Naive B cell (primary cell): ENCODE measurements around the gene SMARCD2. TPM values are rescaled to one million over a fixed set of nuclear protein-coding genes. Genes with fewer than 3 reads are reported as not detected.

Source experiments
- ATAC-seq, 2 donors: fragments of 150-1000 bp; cut with Tn5 transposase; 2 replicates each; pipeline ENCODE4 v1.10.0; 2021; ENCODE audit warnings: low read depth in 2 of 2, mild to moderate bottlenecking in 2 of 2, moderate library complexity in 2 of 2
- DNase-seq: peaks from one replicate; pipeline ENCODE4 v3.0.0; 2022
- H3K27ac Mint-ChIP-seq, 6 donors: one replicate each; pipeline ENCODE4 v1.8.0; 2020 to 2022; ENCODE audit warnings: mild to moderate bottlenecking in 6 of 6, mixed read lengths in 6 of 6, moderate library complexity in 5 of 6, inconsistent platforms in 2 of 6
- H3K27me3 Mint-ChIP-seq, 3 donors: one replicate each; pipeline ENCODE4 v1.8.0; 2021 to 2022; ENCODE audit warnings: mixed read lengths in 3 of 3, mild to moderate bottlenecking in 1 of 3
- H3K36me3 Mint-ChIP-seq, 2 donors: one replicate each; pipeline ENCODE4 v1.8.0; 2020 to 2022; ENCODE audit warnings: mixed read lengths in 2 of 2, inconsistent platforms in 1 of 2, mild to moderate bottlenecking in 1 of 2
- H3K4me1 Mint-ChIP-seq, 3 donors: one replicate each; pipeline ENCODE4 v1.8.0; 2020 to 2022; ENCODE audit warnings: mixed read lengths in 3 of 3, inconsistent platforms in 1 of 3, mild to moderate bottlenecking in 1 of 3, moderate library complexity in 1 of 3
- H3K4me3 Mint-ChIP-seq, 8 donors: one replicate each; pipeline ENCODE4 v1.8.0; 2020 to 2022; ENCODE audit warnings: mild to moderate bottlenecking in 8 of 8, mixed read lengths in 8 of 8, moderate library complexity in 8 of 8, inconsistent platforms in 2 of 8
- H3K9me3 Mint-ChIP-seq, 7 donors: one replicate each; pipeline ENCODE4 v1.8.0; 2020 to 2022; ENCODE audit warnings: mixed read lengths in 7 of 7, mild to moderate bottlenecking in 5 of 7, inconsistent platforms in 2 of 7, moderate library complexity in 1 of 7
- polyA plus RNA-seq, 6 donors: library from polyadenylated mRNA; unstranded; fragments of 300-500 nt; fragmentation: Illumina TruSeq; gene quantifications; one replicate each; pipeline ENCODE4 v1.2.3, GENCODE V29; 2021; ENCODE audit warnings: low read depth in 6 of 6

SMARCD2 gene
- polyA plus RNA-seq, 6 donors from 2014 or later: 62.0 to 142 (median 95.1) TPM

DNA sequence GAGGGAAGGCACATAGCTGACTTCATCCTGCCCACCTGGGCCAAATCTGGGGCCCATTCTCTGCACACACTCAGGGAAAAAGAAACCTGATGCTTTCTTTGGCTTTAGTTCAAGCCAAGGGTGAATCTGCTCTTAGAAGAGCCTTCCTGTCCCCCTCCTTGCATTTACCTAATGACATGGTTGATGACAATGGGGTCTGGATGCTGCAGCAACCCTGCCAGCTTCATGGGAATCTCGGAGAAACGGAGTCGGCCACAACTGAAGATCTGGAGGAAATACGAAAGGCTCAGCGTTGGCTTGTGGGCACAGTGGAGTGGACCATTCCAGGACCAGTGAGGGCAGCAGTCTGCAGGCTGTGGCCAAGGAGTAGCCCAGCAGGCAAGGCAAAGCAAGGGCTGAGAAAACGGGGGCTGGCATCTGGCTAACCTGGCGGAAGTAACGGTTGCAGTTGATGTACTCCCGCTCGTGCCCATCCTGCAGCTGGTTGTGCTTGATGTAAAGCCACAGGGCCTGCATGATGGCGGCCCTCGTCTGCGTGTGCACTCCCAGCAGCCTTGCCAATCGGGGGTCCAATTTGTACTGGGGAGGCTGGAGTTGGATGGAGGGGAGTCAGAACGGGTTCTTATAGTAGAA is 8.6 kb downstream of the SMARCD2 start:
- Mint-ChIP-seq H3K4me1 (peaks cover 39 to 70% (median 63%) of the 10 kb centered on the region in 3 donors), H3K27ac (peak overlapping the region in 2 of 6 donors; percentile 59 to 84), H3K27me3 (no peaks in the 10 kb centered on the region), H3K4me3 (peak overlapping the region in 1 of 8 donors; percentile 18), H3K36me3 (peaks cover 0 to 8% of the 10 kb centered on the region in 2 donors), H3K9me3 (no peaks in the 10 kb centered on the region)
- DNase-seq (no peak), ATAC-seq (no peak)

DNA sequence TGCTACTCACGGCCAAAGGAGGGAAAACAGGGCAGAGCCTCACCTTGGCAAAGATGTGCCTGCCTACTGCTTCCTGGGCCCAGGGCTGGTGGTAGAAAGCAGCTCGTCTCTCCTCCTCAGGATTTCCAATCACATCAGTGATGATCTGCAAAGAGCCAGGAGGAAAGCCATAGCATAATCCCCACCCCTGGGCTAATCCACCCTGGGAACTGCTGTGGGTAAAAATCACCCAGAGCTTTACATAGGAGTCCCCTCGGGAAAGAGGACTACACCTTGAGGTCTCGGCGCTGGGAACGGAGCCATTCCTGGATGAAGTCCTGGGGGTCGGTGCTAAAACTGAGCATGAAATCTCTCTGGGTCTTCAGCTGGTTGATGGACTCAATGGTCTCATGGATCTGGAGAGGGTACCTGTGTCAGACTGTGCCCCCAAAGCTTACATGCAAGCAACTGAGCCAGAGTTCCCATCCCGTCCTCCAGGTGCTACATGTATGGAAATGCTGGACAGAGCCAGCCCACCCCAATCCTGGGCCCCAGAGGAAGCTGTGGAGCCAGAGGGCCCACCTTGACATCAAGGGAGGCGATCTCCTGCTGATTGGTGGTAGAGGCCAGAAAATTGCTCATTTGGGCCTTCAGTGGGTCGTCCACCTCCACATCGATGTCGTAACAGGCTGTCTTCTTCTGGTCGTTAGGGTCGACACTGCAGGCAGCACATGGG is 9.3 kb downstream of the SMARCD2 start:
- Mint-ChIP-seq H3K4me3 (peak overlapping the region in 1 of 8 donors; percentile 52), H3K27ac (peak overlapping the region in 2 of 6 donors; percentile 49 to 59), H3K36me3 (peaks cover 0 to 8% of the 10 kb centered on the region in 2 donors), H3K27me3 (no peaks in the 10 kb centered on the region), H3K4me1 (peaks cover 38 to 69% (median 62%) of the 10 kb centered on the region in 3 donors), H3K9me3 (no peaks in the 10 kb centered on the region)
- DNase-seq (no peak), ATAC-seq (no peak)

DNA sequence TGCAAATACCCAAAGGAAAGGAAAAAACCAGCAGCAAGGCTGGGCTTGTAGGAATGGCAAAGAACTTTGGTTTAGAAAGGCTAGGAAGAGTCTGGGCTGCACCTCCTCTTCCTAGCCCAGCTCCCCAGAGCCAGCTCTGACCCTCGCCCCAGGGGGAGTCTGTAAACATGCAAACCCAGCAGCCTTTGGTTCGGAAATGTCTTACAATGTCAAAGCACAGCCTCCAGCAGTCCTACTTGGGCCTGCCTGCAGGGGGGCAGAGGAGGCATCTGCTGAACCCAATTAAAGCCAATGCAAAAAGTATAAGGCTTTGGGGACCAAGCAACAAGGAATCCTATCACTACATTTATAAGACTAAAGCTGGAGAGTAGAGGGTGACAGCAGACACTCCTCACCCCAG is 10.0 kb downstream of the SMARCD2 start:
- no peak for ATAC-seq
- peaks cover 0 to 9% of the 10 kb centered on the region in 2 donors for H3K36me3 Mint-ChIP-seq
- H3K4me3 Mint-ChIP-seq: peak overlapping the region in 1 of 8 donors; percentile 66
- H3K9me3 Mint-ChIP-seq: no peaks in the 10 kb centered on the region
- H3K27ac Mint-ChIP-seq: peak overlapping the region in 1 of 6 donors; percentile 81
- H3K27me3 Mint-ChIP-seq: no peaks in the 10 kb centered on the region
- peaks cover 39 to 71% (median 66%) of the 10 kb centered on the region in 3 donors for H3K4me1 Mint-ChIP-seq
- no peak for DNase-seq

DNA sequence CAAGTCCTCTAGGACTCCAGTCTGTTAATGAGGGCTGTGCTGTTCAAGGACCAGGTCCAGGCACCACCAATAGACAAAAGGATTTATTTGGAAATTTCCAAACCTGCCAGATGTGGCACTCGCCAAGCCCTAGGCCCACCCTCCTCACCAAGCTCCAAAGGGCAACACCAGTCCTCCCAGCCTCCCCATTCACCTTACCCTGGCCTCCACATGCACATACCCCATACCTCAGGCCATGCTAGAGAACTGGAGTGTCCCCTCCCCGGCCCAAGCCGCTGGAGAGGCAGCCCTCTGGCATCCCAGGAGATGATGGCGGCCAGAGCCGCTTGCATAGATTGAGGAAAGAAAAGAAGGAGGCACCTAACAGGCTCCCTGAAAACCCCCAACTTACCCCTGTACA is 10.5 kb downstream of the SMARCD2 start:
- H3K4me3 Mint-ChIP-seq: peak overlapping the region in 1 of 8 donors; percentile 66
- H3K36me3 Mint-ChIP-seq: peaks cover 0 to 13% of the 10 kb centered on the region in 2 donors
- H3K4me1 Mint-ChIP-seq: peaks cover 37 to 72% (median 68%) of the 10 kb centered on the region in 3 donors
- no peaks in the 10 kb centered on the region for H3K9me3 Mint-ChIP-seq
- ATAC-seq (no peak), DNase-seq (no peak)
- H3K27me3 Mint-ChIP-seq: no peaks in the 10 kb centered on the region
- peak overlapping the region in 2 of 6 donors; percentile 54 to 81 for H3K27ac Mint-ChIP-seq

DNA sequence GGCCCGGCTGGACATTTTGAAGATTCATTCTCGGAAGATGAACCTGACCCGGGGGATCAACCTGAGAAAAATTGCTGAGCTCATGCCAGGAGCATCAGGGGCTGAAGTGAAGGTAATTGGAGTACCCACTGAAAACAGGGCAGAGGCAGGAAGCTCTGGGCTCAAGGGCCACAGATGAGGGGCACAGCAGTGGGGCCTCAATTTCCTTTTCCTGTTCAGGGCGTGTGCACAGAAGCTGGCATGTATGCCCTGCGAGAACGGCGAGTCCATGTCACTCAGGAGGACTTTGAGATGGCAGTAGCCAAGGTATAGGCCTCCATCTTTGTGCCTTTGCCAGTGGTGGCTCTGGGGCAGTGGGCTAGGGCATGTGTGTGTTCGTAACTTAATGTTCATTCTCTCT is 11.0 kb downstream of the SMARCD2 start:
- DNase-seq (no peak), ATAC-seq (no peak)
- H3K4me3 Mint-ChIP-seq: peak overlapping the region in 1 of 8 donors; percentile 66
- peak overlapping the region in 4 of 6 donors; percentile 3 to 81 (median 30) for H3K27ac Mint-ChIP-seq
- H3K36me3 Mint-ChIP-seq: peaks cover 0 to 18% of the 10 kb centered on the region in 2 donors
- no peaks in the 10 kb centered on the region for H3K27me3 Mint-ChIP-seq
- H3K9me3 Mint-ChIP-seq: no peaks in the 10 kb centered on the region
- peaks cover 41 to 72% (median 72%) of the 10 kb centered on the region in 3 donors for H3K4me1 Mint-ChIP-seq

DNA sequence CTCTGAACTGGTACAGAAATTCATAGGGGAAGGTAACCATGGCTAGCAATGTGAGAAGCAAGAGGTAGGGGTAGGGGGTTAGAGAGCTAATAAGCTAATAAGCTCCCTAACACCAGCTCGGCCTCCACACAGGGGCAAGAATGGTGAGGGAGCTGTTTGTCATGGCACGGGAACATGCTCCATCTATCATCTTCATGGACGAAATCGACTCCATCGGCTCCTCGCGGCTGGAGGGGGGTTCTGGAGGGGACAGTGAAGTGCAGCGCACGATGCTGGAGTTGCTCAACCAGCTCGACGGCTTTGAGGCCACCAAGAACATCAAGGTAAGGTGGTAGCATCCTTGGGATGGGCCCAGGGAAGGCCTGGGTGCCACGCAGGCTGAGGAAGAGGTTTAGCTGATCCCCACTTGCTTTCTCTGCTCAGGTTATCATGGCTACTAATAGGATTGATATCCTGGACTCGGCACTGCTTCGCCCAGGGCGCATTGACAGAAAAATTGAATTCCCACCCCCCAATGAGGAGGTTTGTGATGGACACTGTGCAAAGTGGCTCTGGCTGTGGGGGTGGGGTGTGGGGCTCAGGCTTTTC is 11.5 kb downstream of the SMARCD2 start:
- peak overlapping the region in 4 of 6 donors; percentile 5 to 88 (median 66) for H3K27ac Mint-ChIP-seq

GRCh38 chr17:63830278-63830677 is 12.2 kb downstream of the SMARCD2 start:
- Mint-ChIP-seq H3K27ac (peak overlapping the region in 3 of 6 donors; percentile 5 to 76 (median 57)), H3K9me3 (no peaks in the 10 kb centered on the region), H3K36me3 (peaks cover 0 to 19% of the 10 kb centered on the region in 2 donors)

More for the DNA sequence above, 11.5 kb downstream of the SMARCD2 start:
- H3K36me3 Mint-ChIP-seq: peaks cover 0 to 19% of the 10 kb centered on the region in 2 donors
- H3K27me3 Mint-ChIP-seq: no peaks in the 10 kb centered on the region
- H3K9me3 Mint-ChIP-seq: no peaks in the 10 kb centered on the region
- DNase-seq: no peak
- H3K4me1 Mint-ChIP-seq: peaks cover 46 to 77% (median 75%) of the 10 kb centered on the region in 3 donors
- peak overlapping the region in 1 of 8 donors; percentile 2 for H3K4me3 Mint-ChIP-seq
- no peak for ATAC-seq

GRCh38 chr17:63828936-63829335 is 13.5 kb downstream of the SMARCD2 start:
- H3K4me1 Mint-ChIP-seq: peaks cover 54 to 72% (median 68%) of the 10 kb centered on the region in 3 donors
- no peak for DNase-seq
- H3K36me3 Mint-ChIP-seq: peaks cover 6 to 24% of the 10 kb centered on the region in 2 donors
- H3K9me3 Mint-ChIP-seq: no peaks in the 10 kb centered on the region
- peak overlapping the region in 2 of 6 donors; percentile 5 to 69 for H3K27ac Mint-ChIP-seq
- H3K4me3 Mint-ChIP-seq: peak overlapping the region in 4 of 8 donors; percentile 95 to 99 (median 96)
- no peak for ATAC-seq
- no peaks in the 10 kb centered on the region for H3K27me3 Mint-ChIP-seq

More at GRCh38 chr17:63830278-63830677, 12.2 kb downstream of the SMARCD2 start:
- ATAC-seq (no peak), DNase-seq (no peak)
- peaks cover 51 to 74% (median 72%) of the 10 kb centered on the region in 3 donors for H3K4me1 Mint-ChIP-seq
- H3K27me3 Mint-ChIP-seq: no peaks in the 10 kb centered on the region
- peak overlapping the region in 3 of 8 donors; percentile 9 to 97 (median 59) for H3K4me3 Mint-ChIP-seq

DNA sequence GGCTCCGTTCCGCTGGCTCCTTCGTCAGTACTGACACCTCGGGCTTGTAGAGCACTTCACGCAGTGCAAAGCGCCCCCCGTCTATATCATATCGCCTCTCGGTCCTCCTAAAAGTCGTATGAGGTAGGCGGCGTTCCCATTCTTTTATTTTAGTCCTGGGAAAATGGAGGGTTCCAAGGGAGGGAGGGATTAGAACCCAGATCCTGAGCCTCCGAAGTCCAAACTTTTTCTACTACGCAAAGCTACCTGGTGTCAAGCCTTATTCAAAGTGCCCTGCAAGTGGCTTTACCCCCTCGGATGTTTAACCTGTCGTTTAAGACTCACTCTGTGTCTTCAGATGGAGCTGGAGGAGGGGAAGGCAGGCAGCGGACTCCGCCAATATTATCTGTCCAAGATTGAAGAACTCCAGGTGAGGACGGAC is 14.7 kb downstream of the SMARCD2 start:
- Mint-ChIP-seq H3K9me3 (no peaks in the 10 kb centered on the region), H3K36me3 (peaks cover 6 to 27% of the 10 kb centered on the region in 2 donors), H3K4me1 (peaks cover 59 to 82% (median 71%) of the 10 kb centered on the region in 3 donors), H3K27me3 (no peaks in the 10 kb centered on the region), H3K27ac (peak overlapping the region; percentile 97 to 100 (median 99)), H3K4me3 (peak overlapping the region; percentile 95 to 99 (median 96))
- no peak for DNase-seq
- no peak for ATAC-seq

- H3K27me3 Mint-ChIP-seq: no peaks in the 10 kb centered on the region
- peaks cover 6 to 27% of the 10 kb centered on the region in 2 donors for H3K36me3 Mint-ChIP-seq
- peak within 1 kb of the TSS; percentile 95 to 99 (median 96) for H3K4me3 Mint-ChIP-seq
These were observed 15.3 kb downstream of the SMARCD2 start, which contains the start of the genes FTSJ3 and PSMC5 for GRCh38 chr17:63827002-63827800. Gene FTSJ3 (minus strand): TSS chr17:63827663. CDS start chr17:63826902, 761 bp downstream. Gene PSMC5 (plus strand): TSS chr17:63827431. CDS start chr17:63827491, 60 bp downstream.

DNA sequence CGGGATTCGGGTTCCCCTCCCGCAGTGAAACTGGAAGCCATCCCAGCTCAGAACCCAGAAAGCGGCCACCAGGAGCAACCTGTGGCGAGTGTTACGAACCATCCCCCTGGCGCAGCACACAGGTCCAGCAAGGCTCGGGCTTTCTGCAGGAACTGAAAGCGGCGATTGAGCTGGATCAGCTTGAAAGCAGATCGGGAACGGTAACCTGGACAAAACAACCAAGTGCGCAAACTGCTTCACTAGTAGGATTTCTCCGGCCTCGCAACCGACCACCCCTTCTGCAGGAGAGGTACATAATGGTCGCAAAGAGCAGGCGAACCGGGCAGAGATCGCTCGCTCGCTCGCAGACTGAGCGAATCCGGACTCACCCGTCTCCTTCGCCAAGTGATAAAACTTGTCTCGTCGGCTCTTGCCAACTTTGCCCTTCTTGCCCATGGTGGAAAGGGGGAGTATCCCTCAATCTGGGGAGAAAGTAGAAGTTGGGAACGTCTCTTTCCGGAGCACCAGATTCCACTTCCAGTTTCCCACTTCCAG is 15.9 kb downstream of the SMARCD2 start:
- peak; percentile 19 for DNase-seq
- H3K27me3 Mint-ChIP-seq: no peaks in the 10 kb centered on the region
- peaks cover 68 to 91% (median 72%) of the 10 kb centered on the region in 3 donors for H3K4me1 Mint-ChIP-seq

More at GRCh38 chr17:63827002-63827800, 15.3 kb downstream of the SMARCD2 start, which contains the start of the genes FTSJ3 and PSMC5:
- ATAC-seq (peak; percentile 94), DNase-seq (peak; percentile 95)
- Mint-ChIP-seq H3K4me1 (peaks cover 63 to 88% (median 72%) of the 10 kb centered on the region in 3 donors), H3K27ac (peak within 1 kb of the TSS; percentile 97 to 100 (median 99)), H3K9me3 (no peaks in the 10 kb centered on the region)

DNA sequence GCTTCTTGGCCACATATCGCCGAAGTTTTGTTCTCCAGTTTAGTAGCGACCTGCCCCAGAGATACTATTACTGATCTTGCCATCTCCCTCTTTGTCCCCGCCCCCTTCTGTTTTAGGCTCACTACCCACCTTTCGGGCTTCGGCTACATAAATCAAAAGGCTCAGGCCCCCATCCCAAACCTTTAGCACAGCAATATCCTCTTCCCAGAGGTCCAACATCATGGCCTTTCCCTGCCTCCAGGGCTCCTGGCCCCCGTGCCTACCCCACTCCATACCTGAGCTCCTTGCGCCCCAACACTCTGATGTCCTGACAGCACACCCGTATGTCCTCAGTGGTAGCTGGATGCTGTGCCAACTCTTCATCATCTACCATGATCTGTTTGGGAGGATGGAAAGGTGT is 18.1 kb downstream of the SMARCD2 start:
- no peak for ATAC-seq
- Mint-ChIP-seq H3K4me1 (peaks cover 65 to 78% (median 66%) of the 10 kb centered on the region in 3 donors), H3K36me3 (peaks cover 12 to 50% of the 10 kb centered on the region in 2 donors)

More for the DNA sequence above, 15.9 kb downstream of the SMARCD2 start:
- Mint-ChIP-seq H3K36me3 (peaks cover 10 to 33% of the 10 kb centered on the region in 2 donors), H3K4me3 (peak overlapping the region; percentile 95 to 99 (median 96)), H3K27ac (peak overlapping the region; percentile 97 to 100 (median 99)), H3K9me3 (no peaks in the 10 kb centered on the region)
- ATAC-seq: no peak

More for the DNA sequence above, 18.1 kb downstream of the SMARCD2 start:
- peak overlapping the region; percentile 77 to 91 (median 84) for H3K27ac Mint-ChIP-seq
- DNase-seq: no peak
- H3K4me3 Mint-ChIP-seq: peak overlapping the region in 4 of 8 donors; percentile 49 to 97 (median 78)
- H3K9me3 Mint-ChIP-seq: no peaks in the 10 kb centered on the region
- no peaks in the 10 kb centered on the region for H3K27me3 Mint-ChIP-seq
